ENCODE measurements around the gene KCNQ5. TPM values are rescaled to one million over a fixed set of nuclear protein-coding genes. Genes with fewer than 3 reads are reported as not detected.

The KCNQ5 gene
- total RNA-seq, 1 experiment from 2014 or later = 2.0 TPM

DNA sequence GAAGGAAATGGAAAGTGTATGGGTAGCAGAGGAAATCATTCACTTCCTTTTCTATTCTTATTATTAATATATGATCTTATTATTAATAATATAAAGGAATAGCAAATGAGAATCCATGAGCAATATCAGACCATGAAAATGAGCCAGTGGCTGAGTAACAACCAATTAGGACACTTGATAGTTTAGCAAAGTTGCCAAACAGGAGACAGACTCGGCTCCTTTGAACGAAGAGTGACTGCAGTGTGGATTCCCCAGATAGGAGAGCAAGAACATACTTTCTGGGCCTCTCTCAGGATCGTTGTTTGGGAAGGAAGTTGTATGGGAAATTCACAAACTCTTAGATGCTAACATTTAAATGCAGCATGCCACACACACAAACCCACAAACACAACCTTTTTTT, 381.4 kb downstream of the KCNQ5 start:
- Mint-ChIP-seq H3K4me1 (peaks cover 12% of the 10 kb centered on the region), H3K27ac (no peak overlapping the region), H3K9me3 (peaks cover 8% of the 10 kb centered on the region; the same call in 1 of the 2 replicates), H3K4me3 (no peak overlapping the region), H3K36me3 (no peaks in the 10 kb centered on the region), H3K27me3 (ENCODE audit: low read depth) (no peaks in the 10 kb centered on the region)
- no peak for DNase-seq (ENCODE audit: low spot score)
- TF ChIP-seq GTF2I (CRISPR knock-in tag; conservative IDR thresholded peaks at IDR 0.05) (no peak), ZNF138 (CRISPR knock-in tag; conservative IDR thresholded peaks at IDR 0.05) (no peak), ZNF263 (CRISPR knock-in tag; IDR thresholded peaks at IDR 0.05; ENCODE audit: low read depth) (no peak), TEAD1 (CRISPR knock-in tag; IDR thresholded peaks at IDR 0.05) (no peak), NR2C2 (CRISPR knock-in tag; IDR thresholded peaks at IDR 0.05) (no peak)
- TF ChIP-seq, protein P1, sequence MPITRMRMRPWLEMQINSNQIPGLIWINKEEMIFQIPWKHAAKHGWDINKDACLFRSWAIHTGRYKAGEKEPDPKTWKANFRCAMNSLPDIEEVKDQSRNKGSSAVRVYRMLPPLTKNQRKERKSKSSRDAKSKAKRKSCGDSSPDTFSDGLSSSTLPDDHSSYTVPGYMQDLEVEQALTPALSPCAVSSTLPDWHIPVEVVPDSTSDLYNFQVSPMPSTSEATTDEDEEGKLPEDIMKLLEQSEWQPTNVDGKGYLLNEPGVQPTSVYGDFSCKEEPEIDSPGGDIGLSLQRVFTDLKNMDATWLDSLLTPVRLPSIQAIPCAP (CRISPR knock-in tag; IDR thresholded peaks at IDR 0.05) = no peak
- POLR2A ChIA-PET = no interaction called here
- CTCF ChIA-PET = no interaction called here
- no peak for ATAC-seq

DNA sequence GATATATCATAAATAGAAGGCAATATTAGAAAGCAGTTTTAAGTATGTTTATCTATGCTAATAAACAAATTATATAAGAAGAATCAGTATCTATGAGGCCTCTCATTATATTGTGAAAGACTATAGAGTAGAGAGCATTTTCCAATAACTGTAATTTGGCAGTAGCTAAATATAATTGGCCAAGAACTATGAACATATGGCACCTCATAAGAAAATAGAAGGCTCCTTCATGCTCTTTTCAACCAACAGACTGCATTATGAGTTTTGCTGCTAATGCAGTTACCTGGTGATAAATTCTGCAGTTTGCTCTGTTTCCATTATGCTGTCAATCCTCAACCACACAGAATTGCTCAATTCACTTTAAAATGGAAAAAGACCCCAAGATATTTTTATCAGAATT, 382.4 kb downstream of the KCNQ5 start:
- Mint-ChIP-seq H3K36me3 (no peaks in the 10 kb centered on the region), H3K9me3 (peaks cover 11% of the 10 kb centered on the region; the same call in 1 of the 2 replicates), H3K4me3 (no peak overlapping the region), H3K27me3 (ENCODE audit: low read depth) (no peaks in the 10 kb centered on the region), H3K27ac (no peak overlapping the region), H3K4me1 (peaks cover 12% of the 10 kb centered on the region)
- ChIA-PET POLR2A (no interaction called here), CTCF (no interaction called here)
- TF ChIP-seq NFATC4 (CRISPR knock-in tag; IDR thresholded peaks at IDR 0.05) = no peak
- TF ChIP-seq, protein P2, sequence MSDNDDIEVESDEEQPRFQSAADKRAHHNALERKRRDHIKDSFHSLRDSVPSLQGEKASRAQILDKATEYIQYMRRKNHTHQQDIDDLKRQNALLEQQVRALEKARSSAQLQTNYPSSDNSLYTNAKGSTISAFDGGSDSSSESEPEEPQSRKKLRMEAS (CRISPR knock-in tag; IDR thresholded peaks at IDR 0.05) = no peak
- TF ChIP-seq ZNF232 (CRISPR knock-in tag; IDR thresholded peaks at IDR 0.05) = no peak
- TF ChIP-seq, protein P3, sequence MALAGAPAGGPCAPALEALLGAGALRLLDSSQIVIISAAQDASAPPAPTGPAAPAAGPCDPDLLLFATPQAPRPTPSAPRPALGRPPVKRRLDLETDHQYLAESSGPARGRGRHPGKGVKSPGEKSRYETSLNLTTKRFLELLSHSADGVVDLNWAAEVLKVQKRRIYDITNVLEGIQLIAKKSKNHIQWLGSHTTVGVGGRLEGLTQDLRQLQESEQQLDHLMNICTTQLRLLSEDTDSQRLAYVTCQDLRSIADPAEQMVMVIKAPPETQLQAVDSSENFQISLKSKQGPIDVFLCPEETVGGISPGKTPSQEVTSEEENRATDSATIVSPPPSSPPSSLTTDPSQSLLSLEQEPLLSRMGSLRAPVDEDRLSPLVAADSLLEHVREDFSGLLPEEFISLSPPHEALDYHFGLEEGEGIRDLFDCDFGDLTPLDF (CRISPR knock-in tag; IDR thresholded peaks at IDR 0.05) = no peak
- TF ChIP-seq NFYB (CRISPR knock-in tag; conservative IDR thresholded peaks at IDR 0.05; ENCODE audit: low read depth) = no peak
- no peak for TF ChIP-seq SOX15 (CRISPR knock-in tag; IDR thresholded peaks at IDR 0.05)
- no peak for TF ChIP-seq NR3C1 (CRISPR knock-in tag; conservative IDR thresholded peaks at IDR 0.05; ENCODE audit: low read depth)
- TF ChIP-seq ATF1 (CRISPR knock-in tag; IDR thresholded peaks at IDR 0.05) = no peak
- no peak for TF ChIP-seq MYBL2 (CRISPR knock-in tag; IDR thresholded peaks at IDR 0.05)
- TF ChIP-seq, protein P4, sequence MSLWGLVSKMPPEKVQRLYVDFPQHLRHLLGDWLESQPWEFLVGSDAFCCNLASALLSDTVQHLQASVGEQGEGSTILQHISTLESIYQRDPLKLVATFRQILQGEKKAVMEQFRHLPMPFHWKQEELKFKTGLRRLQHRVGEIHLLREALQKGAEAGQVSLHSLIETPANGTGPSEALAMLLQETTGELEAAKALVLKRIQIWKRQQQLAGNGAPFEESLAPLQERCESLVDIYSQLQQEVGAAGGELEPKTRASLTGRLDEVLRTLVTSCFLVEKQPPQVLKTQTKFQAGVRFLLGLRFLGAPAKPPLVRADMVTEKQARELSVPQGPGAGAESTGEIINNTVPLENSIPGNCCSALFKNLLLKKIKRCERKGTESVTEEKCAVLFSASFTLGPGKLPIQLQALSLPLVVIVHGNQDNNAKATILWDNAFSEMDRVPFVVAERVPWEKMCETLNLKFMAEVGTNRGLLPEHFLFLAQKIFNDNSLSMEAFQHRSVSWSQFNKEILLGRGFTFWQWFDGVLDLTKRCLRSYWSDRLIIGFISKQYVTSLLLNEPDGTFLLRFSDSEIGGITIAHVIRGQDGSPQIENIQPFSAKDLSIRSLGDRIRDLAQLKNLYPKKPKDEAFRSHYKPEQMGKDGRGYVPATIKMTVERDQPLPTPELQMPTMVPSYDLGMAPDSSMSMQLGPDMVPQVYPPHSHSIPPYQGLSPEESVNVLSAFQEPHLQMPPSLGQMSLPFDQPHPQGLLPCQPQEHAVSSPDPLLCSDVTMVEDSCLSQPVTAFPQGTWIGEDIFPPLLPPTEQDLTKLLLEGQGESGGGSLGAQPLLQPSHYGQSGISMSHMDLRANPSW (CRISPR knock-in tag; conservative IDR thresholded peaks at IDR 0.05; ENCODE audit: low read depth) = no peak
- ATAC-seq = no peak
- no peak for DNase-seq (ENCODE audit: low spot score)

DNA sequence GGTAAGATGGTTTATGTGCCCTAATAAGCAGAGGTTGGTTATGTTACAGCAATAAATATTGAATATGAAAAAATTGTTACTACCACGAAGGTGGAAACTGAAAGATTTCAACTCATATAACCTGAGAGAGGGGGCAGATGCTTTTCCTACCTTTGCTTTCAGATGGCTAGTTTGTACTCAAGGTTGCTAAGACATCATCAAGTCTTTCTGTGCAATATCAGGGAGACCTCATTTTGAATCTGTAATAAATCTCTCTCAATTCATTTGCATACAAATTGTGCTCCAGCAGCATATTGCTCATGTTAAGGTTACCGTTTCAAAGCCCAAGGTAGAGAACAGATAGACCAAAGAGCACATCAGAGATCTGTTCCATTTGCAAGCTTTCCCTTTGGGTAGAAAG, 383.0 kb downstream of the KCNQ5 start:
- ChIA-PET CTCF (no interaction called here), POLR2A (no interaction called here)
- H3K4me1 Mint-ChIP-seq = peaks cover 12% of the 10 kb centered on the region
- H3K9me3 Mint-ChIP-seq = peaks cover 11% of the 10 kb centered on the region; the same call in 1 of the 2 replicates
- no peak for DNase-seq (ENCODE audit: low spot score)
- H3K36me3 Mint-ChIP-seq = no peaks in the 10 kb centered on the region
- H3K27ac Mint-ChIP-seq = no peak overlapping the region
- no peaks in the 10 kb centered on the region for H3K27me3 Mint-ChIP-seq (ENCODE audit: low read depth)
- no peak overlapping the region for H3K4me3 Mint-ChIP-seq
- no peak for ATAC-seq
- TF ChIP-seq, protein P5, sequence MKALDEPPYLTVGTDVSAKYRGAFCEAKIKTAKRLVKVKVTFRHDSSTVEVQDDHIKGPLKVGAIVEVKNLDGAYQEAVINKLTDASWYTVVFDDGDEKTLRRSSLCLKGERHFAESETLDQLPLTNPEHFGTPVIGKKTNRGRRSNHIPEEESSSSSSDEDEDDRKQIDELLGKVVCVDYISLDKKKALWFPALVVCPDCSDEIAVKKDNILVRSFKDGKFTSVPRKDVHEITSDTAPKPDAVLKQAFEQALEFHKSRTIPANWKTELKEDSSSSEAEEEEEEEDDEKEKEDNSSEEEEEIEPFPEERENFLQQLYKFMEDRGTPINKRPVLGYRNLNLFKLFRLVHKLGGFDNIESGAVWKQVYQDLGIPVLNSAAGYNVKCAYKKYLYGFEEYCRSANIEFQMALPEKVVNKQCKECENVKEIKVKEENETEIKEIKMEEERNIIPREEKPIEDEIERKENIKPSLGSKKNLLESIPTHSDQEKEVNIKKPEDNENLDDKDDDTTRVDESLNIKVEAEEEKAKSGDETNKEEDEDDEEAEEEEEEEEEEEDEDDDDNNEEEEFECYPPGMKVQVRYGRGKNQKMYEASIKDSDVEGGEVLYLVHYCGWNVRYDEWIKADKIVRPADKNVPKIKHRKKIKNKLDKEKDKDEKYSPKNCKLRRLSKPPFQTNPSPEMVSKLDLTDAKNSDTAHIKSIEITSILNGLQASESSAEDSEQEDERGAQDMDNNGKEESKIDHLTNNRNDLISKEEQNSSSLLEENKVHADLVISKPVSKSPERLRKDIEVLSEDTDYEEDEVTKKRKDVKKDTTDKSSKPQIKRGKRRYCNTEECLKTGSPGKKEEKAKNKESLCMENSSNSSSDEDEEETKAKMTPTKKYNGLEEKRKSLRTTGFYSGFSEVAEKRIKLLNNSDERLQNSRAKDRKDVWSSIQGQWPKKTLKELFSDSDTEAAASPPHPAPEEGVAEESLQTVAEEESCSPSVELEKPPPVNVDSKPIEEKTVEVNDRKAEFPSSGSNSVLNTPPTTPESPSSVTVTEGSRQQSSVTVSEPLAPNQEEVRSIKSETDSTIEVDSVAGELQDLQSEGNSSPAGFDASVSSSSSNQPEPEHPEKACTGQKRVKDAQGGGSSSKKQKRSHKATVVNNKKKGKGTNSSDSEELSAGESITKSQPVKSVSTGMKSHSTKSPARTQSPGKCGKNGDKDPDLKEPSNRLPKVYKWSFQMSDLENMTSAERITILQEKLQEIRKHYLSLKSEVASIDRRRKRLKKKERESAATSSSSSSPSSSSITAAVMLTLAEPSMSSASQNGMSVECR (CRISPR knock-in tag; IDR thresholded peaks at IDR 0.05; ENCODE audit: borderline replicate concordance) = no peak
- TF ChIP-seq, protein P2 (CRISPR knock-in tag; IDR thresholded peaks at IDR 0.05) = no peak
- TF ChIP-seq NR1H2 (CRISPR knock-in tag; IDR thresholded peaks at IDR 0.05) (no peak), ESRRA (CRISPR knock-in tag; IDR thresholded peaks at IDR 0.05; ENCODE audit: borderline replicate concordance) (no peak)
- TF ChIP-seq, protein P6, sequence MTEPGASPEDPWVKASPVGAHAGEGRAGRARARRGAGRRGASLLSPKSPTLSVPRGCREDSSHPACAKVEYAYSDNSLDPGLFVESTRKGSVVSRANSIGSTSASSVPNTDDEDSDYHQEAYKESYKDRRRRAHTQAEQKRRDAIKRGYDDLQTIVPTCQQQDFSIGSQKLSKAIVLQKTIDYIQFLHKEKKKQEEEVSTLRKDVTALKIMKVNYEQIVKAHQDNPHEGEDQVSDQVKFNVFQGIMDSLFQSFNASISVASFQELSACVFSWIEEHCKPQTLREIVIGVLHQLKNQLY (CRISPR knock-in tag; IDR thresholded peaks at IDR 0.05) = no peak

All from WTC11 (cell line).